Stimulated activated naive CD8-positive, alpha-beta T cell treated with anti-CD3 and anti-CD28 coated beads, Interleukin-15, Interleukin-2, amounts not matched to agents 100 U/mL and 50 U/mL, for 24 hours (primary cell): ENCODE data around the gene CDADC1.
A peak's percentile ranks its signal among the peaks of the same experiment; 100 is the strongest.

Experiments
- ATAC-seq: fragments of 150-1000 bp; cut with Tn5 transposase; one replicate; pipeline ENCODE4 v1.10.0; 2021
- DNase-seq: peaks from one replicate; pipeline ENCODE4 v3.0.0; 2021

Gene CDADC1

GRCh38 chr13:49247643-49248621, at the start of gene CDADC1:
CDADC1 (plus strand) TSS chr13:49247925; CDS start chr13:49248038, 113 bp downstream.
- ATAC-seq: peak; percentile 97
- peak; percentile 98 for DNase-seq

- ATAC-seq (no peak), DNase-seq (no peak)
Observed at GRCh38 chr13:49206641-49207040, 41.1 kb upstream of the CDADC1 start.

DNA sequence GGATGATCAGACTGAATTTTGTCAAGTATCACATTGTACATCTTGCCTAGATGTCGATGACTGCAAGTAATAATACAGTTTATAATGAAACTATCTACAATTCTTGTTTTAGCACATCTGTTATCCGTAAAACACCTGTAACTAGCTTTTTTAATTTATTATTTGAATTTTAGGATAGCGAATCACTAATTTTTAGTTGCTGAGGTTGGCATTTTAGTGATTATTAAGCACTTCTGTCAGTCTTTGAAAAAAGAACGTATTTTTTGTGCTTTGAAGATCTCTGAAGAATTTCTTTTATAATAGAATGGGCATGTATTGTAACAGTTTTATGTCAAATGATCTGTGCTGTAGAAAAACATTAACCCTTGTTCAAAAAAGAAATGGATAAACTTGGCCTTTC, 39.1 kb upstream of the CDADC1 start:
- no peak for ATAC-seq
- DNase-seq: no peak

- ATAC-seq: no peak
- no peak for DNase-seq
Observed at GRCh38 chr13:49210114-49210513, 37.6 kb upstream of the CDADC1 start.

DNA sequence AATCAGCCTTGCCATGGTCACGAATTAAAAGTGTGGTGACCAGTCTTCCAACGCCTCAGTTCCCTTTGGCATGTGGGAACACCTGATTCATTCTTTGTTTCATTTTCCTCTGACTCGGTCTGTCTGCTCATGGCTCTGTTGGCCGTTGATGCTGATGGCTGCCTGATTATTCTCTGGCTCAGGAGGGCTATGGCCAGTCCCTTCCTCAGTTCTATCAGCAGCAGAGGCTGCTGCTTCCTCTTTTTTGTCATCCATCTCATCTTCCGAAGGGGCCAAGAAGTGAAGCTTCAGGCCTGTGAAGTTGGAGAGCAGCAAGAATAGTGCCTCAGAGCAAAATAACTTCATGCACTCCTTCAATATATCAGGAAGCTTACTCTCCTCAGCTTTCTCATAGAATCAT, 37.1 kb upstream of the CDADC1 start:
- DNase-seq: no peak
- ATAC-seq: no peak

DNA sequence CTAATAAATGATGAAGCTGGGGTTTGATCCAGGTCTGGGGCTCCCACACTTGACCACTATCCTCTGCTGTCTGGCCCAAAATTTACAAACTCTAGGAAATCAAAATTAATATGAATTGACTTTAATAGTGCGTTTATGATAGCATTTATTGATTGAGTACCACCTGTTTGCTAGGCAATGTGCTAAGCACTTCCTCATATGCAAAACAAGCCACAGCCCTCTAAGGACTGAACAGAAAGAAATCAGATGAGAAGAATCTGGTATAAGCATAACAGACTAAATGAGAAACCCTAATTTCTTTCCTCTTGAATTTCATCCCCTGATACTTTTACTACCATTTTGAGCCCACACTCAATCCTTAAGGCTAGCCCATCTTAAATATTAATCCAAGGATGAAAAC, 34.2 kb upstream of the CDADC1 start:
- no peak for ATAC-seq
- no peak for DNase-seq

GRCh38 chr13:49213997-49214916, 33.5 kb upstream of the CDADC1 start:
- DNase-seq: no peak

DNA sequence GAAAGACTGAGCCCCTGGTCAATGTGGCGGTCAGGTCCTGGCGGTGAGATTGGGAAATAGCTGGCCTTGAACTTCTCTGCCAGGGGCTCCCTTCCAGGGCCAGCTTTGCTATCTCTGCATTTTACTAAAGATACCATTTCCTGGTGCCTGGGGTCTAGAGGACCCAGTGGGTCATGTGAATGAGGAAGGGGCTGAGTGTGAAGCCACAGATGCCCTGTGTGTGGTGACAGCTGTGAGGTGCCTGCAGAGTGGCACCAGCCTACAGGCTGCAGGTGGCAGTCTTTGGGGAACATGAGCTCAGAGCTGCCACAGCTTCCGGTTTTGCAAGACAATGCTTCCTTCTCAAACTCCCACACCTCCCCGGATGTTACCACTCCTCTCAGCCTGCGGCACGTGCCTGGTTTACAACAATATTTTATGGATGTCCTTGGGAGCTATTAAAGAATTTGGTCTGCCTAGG, 32.8 kb upstream of the CDADC1 start:
- peak; percentile 67 for ATAC-seq
- DNase-seq: peak; percentile 37

More at GRCh38 chr13:49213997-49214916, 33.5 kb upstream of the CDADC1 start:
- ATAC-seq: no peak

DNA sequence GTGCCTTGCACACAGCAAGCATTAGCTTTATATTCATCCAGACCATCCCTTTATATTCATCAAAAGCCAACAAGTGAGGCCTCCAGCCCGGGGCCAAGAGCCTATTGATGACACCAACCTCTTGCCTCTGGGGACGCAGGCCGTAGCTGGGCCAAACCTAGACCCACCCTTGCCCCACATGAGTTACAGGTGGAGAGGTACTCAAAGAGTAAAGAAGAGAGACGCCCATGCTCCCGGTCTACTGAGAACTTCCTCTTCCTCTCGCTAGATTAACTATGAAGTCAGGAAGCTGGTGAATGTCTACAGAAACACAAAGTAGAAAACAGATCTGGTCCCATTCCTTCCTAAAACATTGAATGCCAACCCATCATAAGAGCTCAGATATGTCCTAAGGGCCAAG, 31.4 kb upstream of the CDADC1 start:
- no peak for DNase-seq
- ATAC-seq: no peak

- DNase-seq: no peak
- ATAC-seq: no peak
Observed at GRCh38 chr13:49217962-49218492, 29.7 kb upstream of the CDADC1 start.

DNA sequence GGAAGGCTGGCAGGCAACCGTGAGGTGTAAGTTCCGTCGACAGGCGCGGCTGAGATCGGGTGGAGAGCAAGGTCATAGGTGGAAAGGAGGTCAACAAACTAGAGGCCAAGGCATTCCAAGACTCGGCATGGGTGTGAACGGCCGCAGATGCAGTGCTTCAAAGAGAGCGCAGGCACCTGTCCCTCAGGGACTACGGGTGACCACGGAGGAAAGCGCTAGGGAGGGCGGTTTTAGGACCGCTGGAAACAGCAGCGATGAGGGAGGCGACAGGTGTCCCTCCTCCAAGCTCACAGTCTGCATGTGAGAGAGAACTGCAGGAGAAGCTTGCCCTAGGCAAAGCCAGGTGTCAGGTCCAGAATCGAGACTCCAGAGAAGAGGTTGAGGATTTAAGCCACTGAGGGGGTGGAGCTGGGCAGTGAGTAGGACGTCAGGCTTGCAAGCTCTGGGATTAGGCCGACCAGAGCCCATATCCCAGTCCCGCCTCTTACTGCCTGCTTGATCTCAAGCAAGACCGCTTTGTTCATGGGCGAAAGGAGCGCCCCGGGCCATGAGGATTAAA, 29.2 kb upstream of the CDADC1 start:
- no peak for DNase-seq
- no peak for ATAC-seq

GRCh38 chr13:49219647-49220035, 28.1 kb upstream of the CDADC1 start:
- DNase-seq (no peak), ATAC-seq (no peak)

DNA sequence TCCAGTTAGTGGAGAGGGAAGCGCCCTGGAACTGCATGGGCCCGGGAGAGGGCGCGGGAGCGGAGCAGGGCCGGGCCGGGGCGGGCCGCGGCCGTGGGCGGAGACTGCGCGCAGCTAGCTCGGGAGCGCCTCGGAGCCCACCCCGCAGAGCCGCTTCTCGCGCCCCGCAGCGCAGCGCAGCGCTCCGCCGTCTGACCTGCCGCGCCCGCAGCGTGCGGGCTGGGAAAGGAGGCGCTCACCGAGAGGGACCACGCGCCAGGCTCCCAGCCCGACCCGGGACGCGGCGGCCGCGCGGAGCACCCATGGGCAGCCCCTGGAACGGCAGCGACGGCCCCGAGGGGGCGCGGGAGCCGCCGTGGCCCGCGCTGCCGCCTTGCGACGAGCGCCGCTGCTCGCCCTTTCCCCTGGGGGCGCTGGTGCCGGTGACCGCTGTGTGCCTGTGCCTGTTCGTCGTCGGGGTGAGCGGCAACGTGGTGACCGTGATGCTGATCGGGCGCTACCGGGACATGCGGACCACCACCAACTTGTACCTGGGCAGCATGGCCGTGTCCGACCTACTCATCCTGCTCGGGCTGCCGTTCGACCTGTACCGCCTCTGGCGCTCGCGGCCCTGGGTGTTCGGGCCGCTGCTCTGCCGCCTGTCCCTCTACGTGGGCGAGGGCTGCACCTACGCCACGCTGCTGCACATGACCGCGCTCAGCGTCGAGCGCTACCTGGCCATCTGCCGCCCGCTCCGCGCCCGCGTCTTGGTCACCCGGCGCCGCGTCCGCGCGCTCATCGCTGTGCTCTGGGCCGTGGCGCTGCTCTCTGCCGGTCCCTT, 27.5 kb upstream of the CDADC1 start, which contains the start of gene MLNR:
TSS of gene MLNR (plus strand) at position 303 of the 820 bp plus-strand sequence. CDS start at position 303, 0 bp downstream.
- peak; percentile 60 for DNase-seq
- peak; percentile 67 for ATAC-seq

- DNase-seq (peak; percentile 18), ATAC-seq (no peak)
Observed at GRCh38 chr13:49220856-49221589, 26.7 kb upstream of the CDADC1 start.

DNA sequence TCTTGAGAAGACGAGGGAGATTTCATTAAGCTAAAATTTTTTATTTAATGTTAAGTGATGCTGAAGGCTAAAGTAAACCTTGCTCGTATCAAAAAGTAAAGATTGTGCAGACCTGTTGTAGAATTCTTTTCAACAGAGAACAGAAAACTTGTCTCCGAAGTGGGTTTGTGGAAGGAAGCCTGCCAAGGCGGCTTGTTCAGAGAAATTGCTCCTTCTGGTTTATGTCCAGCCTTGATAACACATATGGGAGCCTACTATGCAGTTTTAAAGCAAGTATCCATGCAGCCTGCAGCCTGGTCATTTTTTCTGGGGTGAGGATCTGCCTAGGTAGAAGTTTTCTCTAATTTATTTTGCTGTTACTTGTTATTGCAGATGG, 26.1 kb upstream of the CDADC1 start:
- DNase-seq: no peak
- ATAC-seq: no peak

DNA sequence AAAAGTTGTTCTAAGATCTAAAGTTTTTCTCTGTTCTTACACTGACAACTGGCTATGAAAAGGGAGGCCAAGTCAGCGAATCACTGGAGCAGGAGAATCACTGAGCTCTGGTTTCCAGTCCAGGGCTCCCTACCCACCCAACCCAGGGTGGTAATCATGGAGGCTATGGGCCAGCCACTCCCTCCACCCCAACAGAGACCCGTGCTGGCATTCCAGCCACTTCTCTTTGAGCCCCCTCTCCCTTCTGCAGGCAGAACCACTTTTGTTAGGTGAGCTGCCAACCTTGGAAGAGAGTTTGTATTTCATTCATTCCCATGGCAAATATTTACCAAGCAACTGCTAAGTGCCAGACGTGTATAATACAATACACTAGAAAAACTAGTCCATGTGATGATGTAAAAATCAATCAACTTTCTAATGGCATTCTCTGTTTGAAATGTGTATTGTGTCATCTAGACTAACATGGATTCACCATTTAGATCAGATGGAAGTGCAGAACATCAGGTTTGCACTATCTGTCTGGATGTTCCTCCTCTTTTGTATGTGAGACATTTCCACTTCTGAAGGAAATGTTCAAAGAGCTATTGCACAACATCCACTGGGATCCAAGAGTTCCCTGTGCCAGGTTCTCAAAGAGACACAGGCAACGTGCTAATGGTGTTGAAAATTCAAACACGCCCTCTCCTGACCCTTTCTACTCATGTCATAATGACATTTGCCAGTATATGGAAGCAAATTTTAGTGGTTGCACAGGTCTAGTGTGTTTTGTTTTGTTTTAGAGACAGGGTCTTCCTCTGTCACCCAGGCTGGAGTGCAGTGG, 22.3 kb upstream of the CDADC1 start:
- no peak for DNase-seq
- no peak for ATAC-seq

GRCh38 chr13:49226613-49227012, 21.1 kb upstream of the CDADC1 start:
- no peak for ATAC-seq
- DNase-seq: no peak

GRCh38 chr13:49234741-49235140, 13.0 kb upstream of the CDADC1 start:
- ATAC-seq (no peak), DNase-seq (no peak)

DNA sequence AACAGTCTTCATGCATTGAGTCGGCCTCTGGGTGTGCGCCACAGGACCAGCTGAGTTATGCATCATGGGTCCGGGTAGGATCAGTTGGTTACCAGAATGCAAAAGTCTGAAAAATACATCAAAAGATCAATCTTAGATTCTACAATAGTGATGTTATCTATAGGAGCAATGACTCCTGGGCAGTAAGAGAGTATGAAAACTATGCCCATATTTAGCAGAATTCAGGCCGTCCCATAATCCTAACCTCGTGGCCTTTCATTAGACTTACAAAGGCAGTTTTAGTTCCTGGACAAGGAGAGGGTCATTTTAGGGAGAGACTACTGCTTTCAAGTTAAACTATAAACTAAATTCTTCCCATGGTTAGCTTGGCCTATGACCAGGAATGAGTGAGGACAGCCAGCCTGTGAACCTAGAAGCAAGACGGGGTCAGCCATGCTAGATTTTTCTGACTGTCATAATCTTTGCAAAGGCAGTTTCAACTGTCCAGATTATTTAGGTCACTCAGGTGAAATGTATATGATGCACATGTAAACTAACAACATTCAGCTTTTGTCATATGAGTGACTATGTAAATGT, 11.8 kb upstream of the CDADC1 start:
- ATAC-seq (no peak), DNase-seq (no peak)
